GM23338 (cell line): Measurements from ENCODE around the gene DTWD1. TPM values are rescaled to one million over a fixed set of nuclear protein-coding genes. Genes with fewer than 3 reads are reported as not detected.
A peak's percentile ranks its signal among the peaks of the same experiment; 100 is the strongest.
"Not testable (repeated sequence)": the region's sequence is repeated elsewhere in the genome, so short reads cannot be mapped to it uniquely, and the experiment has no call there.

Experiments
- ATAC-seq: fragments of 200-7000 bp; cut with Tn5 transposase; 3 replicates; pipeline ENCODE4 v1.9.1; 2020
- DNase-seq: peaks from one replicate; pipeline ENCODE4 v3.0.0-alpha.2; 2015; ENCODE audit warnings: low spot score
- H2AFZ ChIP-seq: fragments of 200-600 bp; sonication (generic); 2 replicates; pipeline ENCODE4 v1.8.0; 2016; ENCODE audit warnings: antibody characterized with exemption, mild to moderate bottlenecking, moderate library complexity
- H3F3A ChIP-seq: fragments of 200-600 bp; sonication (generic); replicated peaks from 2 replicates; pipeline ENCODE4 v1.8.0; 2017; ENCODE audit warnings: antibody characterized with exemption, mixed run types, low read depth
- H3K27ac ChIP-seq: fragments of 200-600 bp; sonication (generic); 2 replicates; pipeline ENCODE4 v1.6.1; 2016; ENCODE audit warnings: low read depth
- H3K27me3 ChIP-seq: fragments of 200-600 bp; sonication (generic); 2 replicates; pipeline ENCODE4 v1.8.0; 2016; ENCODE audit warnings: mild to moderate bottlenecking, mixed run types, moderate library complexity; ENCODE audit not compliant: insufficient read depth
- H3K36me3 ChIP-seq: fragments of 200-600 bp; sonication (generic); 2 replicates; pipeline ENCODE4 v1.8.0; 2016; ENCODE audit warnings: mild to moderate bottlenecking; ENCODE audit not compliant: insufficient read depth
- H3K4me1 ChIP-seq: fragments of 200-600 bp; sonication (generic); 2 replicates; pipeline ENCODE4 v1.8.0; 2016; ENCODE audit warnings: mild to moderate bottlenecking, moderate library complexity; ENCODE audit not compliant: insufficient read depth
- H3K4me2 ChIP-seq: fragments of 200-600 bp; sonication (generic); 2 replicates; pipeline ENCODE4 v1.7.1; 2017; ENCODE audit warnings: mixed run types
- H3K4me3 ChIP-seq: fragments of 200-600 bp; sonication (generic); 2 replicates; pipeline ENCODE4 v1.6.1; 2016; ENCODE audit warnings: mixed run types
- H3K79me2 ChIP-seq: fragments of 200-600 bp; sonication (generic); replicated peaks from 2 replicates; pipeline ENCODE4 v1.8.0; 2017; ENCODE audit warnings: mild to moderate bottlenecking; ENCODE audit not compliant: insufficient read depth
- H3K9me2 ChIP-seq: fragments of 200-600 bp; sonication (generic); 2 replicates; pipeline ENCODE4 v1.8.0; 2017; ENCODE audit not compliant: insufficient read depth
- H4K20me1 ChIP-seq: fragments of 200-600 bp; sonication (generic); replicated peaks from 2 replicates; pipeline ENCODE4 v1.8.0; 2017; ENCODE audit warnings: mild to moderate bottlenecking; ENCODE audit not compliant: insufficient read depth
- H3K27ac Mint-ChIP-seq: 2 replicates; pipeline ENCODE4 v1.8.0; 2020; ENCODE audit warnings: inconsistent platforms, mild to moderate bottlenecking, moderate library complexity, mixed read lengths
- H3K27me3 Mint-ChIP-seq: 3 replicates; pipeline ENCODE4 v1.8.0; 2022; ENCODE audit warnings: low read depth, mild to moderate bottlenecking, moderate library complexity, mixed read lengths, inconsistent platforms; ENCODE audit not compliant: insufficient read depth, poor library complexity
- H3K36me3 Mint-ChIP-seq: 3 replicates; pipeline ENCODE4 v1.8.0; 2021; ENCODE audit warnings: low read depth, mild to moderate bottlenecking, inconsistent platforms, moderate library complexity, mixed read lengths
- H3K4me1 Mint-ChIP-seq: 3 replicates; pipeline ENCODE4 v1.8.0; 2020; ENCODE audit warnings: mild to moderate bottlenecking, inconsistent platforms, mixed read lengths
- H3K4me3 Mint-ChIP-seq: 3 replicates; pipeline ENCODE4 v1.8.0; 2021; ENCODE audit warnings: moderate library complexity, mild to moderate bottlenecking, inconsistent platforms, mixed read lengths
- H3K9me3 Mint-ChIP-seq: 3 replicates; pipeline ENCODE4 v1.8.0; 2020; ENCODE audit warnings: moderate library complexity, mild to moderate bottlenecking, inconsistent platforms, mixed read lengths
- JUNB ChIP-seq: IDR thresholded peaks from one replicate; pipeline ENCODE4 v1.6.1; 2016; ENCODE audit warnings: antibody characterized with exemption; ENCODE audit not compliant: unreplicated experiment
- POLR2AphosphoS5 ChIP-seq: IDR thresholded peaks from 2 replicates; pipeline ENCODE4 v1.6.1; 2016; ENCODE audit warnings: antibody characterized with exemption, low read depth
- ZNF331 ChIP-seq: fragments of 250-450 bp; sonication (Bioruptor Pico); IDR thresholded peaks from 2 replicates; pipeline ENCODE4 v1.5.0; 2020; ENCODE audit warnings: low read depth, mild to moderate bottlenecking, moderate library complexity
- polyA plus RNA-seq: library from polyadenylated mRNA; unstranded; fragments of >200 nt; fragmentation: Nextera tagmentation; extraction: Ambion mirVana; gene quantifications from 2 replicates; pipeline ENCODE4 v1.2.1, GENCODE V29; 2016
- total RNA-seq: library from RNA; depleted of rRNA; stranded (reverse); fragments of >200 nt; shearing (Covaris generic); gene quantifications from 2 replicates; pipeline ENCODE4 v1.2.3, GENCODE V29; 2014
- TF ChIP-seq, protein P1 (sequence below), 2 experiments: fragments of 200-600 bp in 1 of 2; sonication (generic) in 1 of 2; conservative IDR thresholded peaks; 2 replicates each; pipeline versions ENCODE4 v1.5.1 to v1.6.1; 2016 to 2017; ENCODE audit warnings: antibody characterized with exemption in 2 of 2, low read depth in 2 of 2, mild to moderate bottlenecking in 2 of 2, moderate library complexity in 1 of 2

DTWD1 gene
- total and polyA plus RNA-seq, 2 experiments from 2014 or later: 28.4 to 45.2 TPM

- no peak for TF ChIP-seq JUNB
Observed at GRCh38 chr15:49605588-49605987, 15.3 kb upstream of the DTWD1 start (continued).

DNA sequence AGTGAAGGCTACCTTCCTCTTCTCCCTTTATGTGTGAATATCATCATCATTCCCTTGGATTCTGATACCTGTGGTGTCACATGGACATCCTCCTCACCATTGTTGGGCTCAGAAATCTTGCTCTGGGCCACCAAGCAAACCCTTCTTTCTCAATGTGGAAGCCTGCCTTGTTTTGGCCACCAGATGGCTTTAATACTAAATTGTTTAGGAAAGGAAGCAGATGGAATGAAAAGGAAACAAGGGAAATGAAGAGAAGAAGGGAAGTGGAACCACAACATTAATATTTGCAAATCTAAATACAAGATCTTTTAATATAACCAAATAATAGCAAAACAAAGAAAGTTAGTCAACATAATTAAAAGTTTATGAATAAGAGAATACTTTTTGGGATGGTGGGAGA is 14.3 kb upstream of the DTWD1 start:
- no peaks in the 10 kb centered on the region for H3K27me3 Mint-ChIP-seq
- no peak overlapping the region for H2AFZ ChIP-seq
- peaks cover 4% of the 10 kb centered on the region; the same call in 1 of the 2 replicates for H3K4me1 ChIP-seq
- H3K4me3 ChIP-seq: no peak overlapping the region
- H3K36me3 ChIP-seq: no peaks in the 10 kb centered on the region
- no peak for ATAC-seq
- peaks cover 4% of the 10 kb centered on the region for H3K4me1 Mint-ChIP-seq
- no peak for TF ChIP-seq POLR2AphosphoS5
- TF ChIP-seq, protein P1, sequence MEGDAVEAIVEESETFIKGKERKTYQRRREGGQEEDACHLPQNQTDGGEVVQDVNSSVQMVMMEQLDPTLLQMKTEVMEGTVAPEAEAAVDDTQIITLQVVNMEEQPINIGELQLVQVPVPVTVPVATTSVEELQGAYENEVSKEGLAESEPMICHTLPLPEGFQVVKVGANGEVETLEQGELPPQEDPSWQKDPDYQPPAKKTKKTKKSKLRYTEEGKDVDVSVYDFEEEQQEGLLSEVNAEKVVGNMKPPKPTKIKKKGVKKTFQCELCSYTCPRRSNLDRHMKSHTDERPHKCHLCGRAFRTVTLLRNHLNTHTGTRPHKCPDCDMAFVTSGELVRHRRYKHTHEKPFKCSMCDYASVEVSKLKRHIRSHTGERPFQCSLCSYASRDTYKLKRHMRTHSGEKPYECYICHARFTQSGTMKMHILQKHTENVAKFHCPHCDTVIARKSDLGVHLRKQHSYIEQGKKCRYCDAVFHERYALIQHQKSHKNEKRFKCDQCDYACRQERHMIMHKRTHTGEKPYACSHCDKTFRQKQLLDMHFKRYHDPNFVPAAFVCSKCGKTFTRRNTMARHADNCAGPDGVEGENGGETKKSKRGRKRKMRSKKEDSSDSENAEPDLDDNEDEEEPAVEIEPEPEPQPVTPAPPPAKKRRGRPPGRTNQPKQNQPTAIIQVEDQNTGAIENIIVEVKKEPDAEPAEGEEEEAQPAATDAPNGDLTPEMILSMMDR (conservative IDR thresholded peaks at IDR 0.05; ENCODE audit: low read depth in 2 of 2): peak; percentile 8 to 40; a peak in 2 of 4 replicates
- no peak overlapping the region for H3K4me3 Mint-ChIP-seq
- H3K27me3 ChIP-seq: no peaks in the 10 kb centered on the region
- H3K27ac ChIP-seq: no peak overlapping the region
- no peaks in the 10 kb centered on the region for H3K9me2 ChIP-seq
- H3K36me3 Mint-ChIP-seq: peaks cover 2% of the 10 kb centered on the region; the same call in 1 of the 3 replicates
- no peaks in the 10 kb centered on the region for H3F3A ChIP-seq
- H3K27ac Mint-ChIP-seq: peak overlapping the region; percentile 20; the same call in 1 of the 2 replicates
- no peaks in the 10 kb centered on the region for H4K20me1 ChIP-seq
- no peaks in the 10 kb centered on the region for H3K79me2 ChIP-seq
- peak; percentile 21 for DNase-seq
- H3K4me2 ChIP-seq: no peak overlapping the region
- H3K9me3 Mint-ChIP-seq: peaks cover 5% of the 10 kb centered on the region

GRCh38 chr15:49610157-49610918 is 10.5 kb upstream of the DTWD1 start:
- H3K27me3 Mint-ChIP-seq: no peaks in the 10 kb centered on the region
- Histone ChIP-seq H3K4me3 (no peak overlapping the region), H3K4me1 (peaks cover 4% of the 10 kb centered on the region; the same call in 1 of the 2 replicates), H3K36me3 (no peaks in the 10 kb centered on the region), H2AFZ (no peak overlapping the region), H3K79me2 (no peaks in the 10 kb centered on the region), H3F3A (no peaks in the 10 kb centered on the region), H4K20me1 (no peaks in the 10 kb centered on the region), H3K27ac (no peak overlapping the region), H3K27me3 (no peaks in the 10 kb centered on the region), H3K9me2 (no peaks in the 10 kb centered on the region), H3K4me2 (no peak overlapping the region)
- H3K36me3 Mint-ChIP-seq: peaks cover 13% of the 10 kb centered on the region
- peak; percentile 11 for DNase-seq
- no peak overlapping the region; the same call in 1 of the 2 replicates for H3K27ac Mint-ChIP-seq
- H3K4me3 Mint-ChIP-seq: no peak overlapping the region
- no peak for TF ChIP-seq ZNF331 (CRISPR knock-in tag)
- ATAC-seq: no peak
- peaks cover 4% of the 10 kb centered on the region for H3K4me1 Mint-ChIP-seq
- peaks cover 11% of the 10 kb centered on the region for H3K9me3 Mint-ChIP-seq

DNA sequence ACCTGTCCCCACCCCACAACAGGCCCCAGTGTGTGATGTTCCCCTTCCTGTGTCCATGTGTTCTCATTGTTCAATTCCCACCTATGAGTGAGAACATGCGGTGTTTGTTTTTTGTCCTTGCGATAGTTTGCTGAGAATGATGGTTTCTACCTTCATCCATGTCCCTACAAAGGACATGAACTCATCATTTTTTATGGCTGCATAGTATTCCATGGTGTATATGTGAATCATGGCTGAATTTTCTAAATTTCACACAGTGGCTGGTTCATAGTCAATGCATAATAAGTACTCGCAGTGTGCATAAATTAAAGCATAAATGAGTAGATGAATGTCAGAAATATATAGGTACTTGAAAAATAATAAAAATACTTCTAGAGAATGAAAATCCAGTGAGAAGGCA is 8.6 kb upstream of the DTWD1 start:
- not testable (repeated sequence) for H3K9me2 ChIP-seq, ATAC-seq, H3K4me3 ChIP-seq, H3K79me2 ChIP-seq, H3K4me2 ChIP-seq, H2AFZ ChIP-seq, H3K4me1 ChIP-seq, H3K4me1 Mint-ChIP-seq, H4K20me1 ChIP-seq, H3K4me3 Mint-ChIP-seq, H3K27me3 ChIP-seq, H3K36me3 ChIP-seq, DNase-seq, H3K27me3 Mint-ChIP-seq, H3K27ac Mint-ChIP-seq, H3K27ac ChIP-seq, H3F3A ChIP-seq
- Mint-ChIP-seq H3K36me3 (peaks cover 15% of the 10 kb centered on the region), H3K9me3 (peaks cover 13% of the 10 kb centered on the region)
